Tibial artery (tissue), 4 donors: ENCODE data around the gene OR4P4.

Experiments
- DNase-seq, 2 donors: peaks; one replicate each; pipeline ENCODE4 v3.0.0-alpha.2; 2019
- H3K27ac ChIP-seq, 2 donors: fragments of 200-600 bp; sonication (generic) in 1 of 2; 1 replicate in 1 of 2; 2 replicates in 1 of 2; pipeline ENCODE4 v1.5.1; 2018 to 2019; ENCODE audit warnings: mild to moderate bottlenecking in 1 of 2
- H3K27me3 ChIP-seq, 2 donors: fragments of 200-600 bp; sonication (generic) in 1 of 2; one replicate each; pipeline versions ENCODE4 v1.5.1 to v1.6.0; 2016 to 2019
- H3K36me3 ChIP-seq, 3 donors: fragments of 200-600 bp; sonication (generic) in 2 of 3; one replicate each; pipeline ENCODE4 v1.5.1; 2016 to 2019; ENCODE audit warnings: mild to moderate bottlenecking in 2 of 3
- H3K4me1 ChIP-seq, 4 donors: fragments of 200-600 bp; sonication (generic) in 2 of 4; 1 replicate in 3 of 4; 2 replicates in 1 of 4; pipeline ENCODE4 v1.5.1; 2016 to 2019
- H3K4me3 ChIP-seq, 2 donors: fragments of 200-600 bp; sonication (generic) in 1 of 2; 1 replicate in 1 of 2; 2 replicates in 1 of 2; pipeline ENCODE4 v1.5.1; 2018 to 2019; ENCODE audit warnings: mild to moderate bottlenecking in 2 of 2
- H3K9me3 ChIP-seq, 3 donors: fragments of 200-600 bp; sonication (generic) in 1 of 3; one replicate each; pipeline ENCODE4 v1.5.1; 2016 to 2019
- intact Hi-C: fragments of 100-400 bp; cut with DNase I; formaldehyde crosslinking; loops from one replicate; pipeline ENCODE4 v1.15.0; 2023; ENCODE audit warnings: low total_unique reads
- TF ChIP-seq, protein P1 (sequence below), 2 experiments: fragments of 200-600 bp in 1 of 2; fragments of 450-650 bp in 1 of 2; IDR thresholded peaks; one replicate each; pipeline ENCODE4 v1.5.1; 2017 to 2019; ENCODE audit warnings: antibody characterized with exemption in 2 of 2, mild to moderate bottlenecking in 1 of 2, moderate library complexity in 1 of 2

The OR4P4 gene

DNA sequence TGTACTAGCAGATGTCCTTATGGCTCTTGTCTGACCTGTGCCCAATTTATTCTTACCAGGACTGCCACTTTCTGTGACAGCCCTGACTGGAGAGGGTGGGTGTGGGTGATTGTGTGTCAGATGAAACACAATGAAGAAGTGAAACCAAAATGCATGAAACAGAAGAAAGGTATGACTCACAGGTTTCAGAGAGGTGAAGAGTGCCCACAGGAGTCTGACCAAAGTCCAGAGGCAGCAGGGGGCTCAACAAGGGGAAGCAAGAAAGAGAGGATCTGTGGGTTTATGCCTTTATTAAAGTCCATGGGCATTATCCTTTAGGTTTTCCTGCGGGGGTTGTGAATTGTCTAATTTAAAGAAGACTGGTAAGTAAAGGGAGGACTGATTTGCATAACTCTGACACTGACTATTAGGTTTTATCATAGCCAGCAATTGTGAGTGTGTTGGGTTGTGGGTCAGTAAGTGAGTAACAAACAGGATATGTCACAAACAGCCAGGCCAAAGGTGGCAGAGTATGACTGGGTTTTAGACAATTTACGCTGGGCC lies 23.2 kb downstream of the OR4P4 start:
- Histone ChIP-seq H3K9me3 (no peaks in the 10 kb centered on the region), H3K36me3 (no peaks in the 10 kb centered on the region), H3K27me3 (no peaks in the 10 kb centered on the region), H3K27ac (no peak overlapping the region), H3K4me3 (no peak overlapping the region), H3K4me1 (no peaks in the 10 kb centered on the region)
- TF ChIP-seq, protein P1, sequence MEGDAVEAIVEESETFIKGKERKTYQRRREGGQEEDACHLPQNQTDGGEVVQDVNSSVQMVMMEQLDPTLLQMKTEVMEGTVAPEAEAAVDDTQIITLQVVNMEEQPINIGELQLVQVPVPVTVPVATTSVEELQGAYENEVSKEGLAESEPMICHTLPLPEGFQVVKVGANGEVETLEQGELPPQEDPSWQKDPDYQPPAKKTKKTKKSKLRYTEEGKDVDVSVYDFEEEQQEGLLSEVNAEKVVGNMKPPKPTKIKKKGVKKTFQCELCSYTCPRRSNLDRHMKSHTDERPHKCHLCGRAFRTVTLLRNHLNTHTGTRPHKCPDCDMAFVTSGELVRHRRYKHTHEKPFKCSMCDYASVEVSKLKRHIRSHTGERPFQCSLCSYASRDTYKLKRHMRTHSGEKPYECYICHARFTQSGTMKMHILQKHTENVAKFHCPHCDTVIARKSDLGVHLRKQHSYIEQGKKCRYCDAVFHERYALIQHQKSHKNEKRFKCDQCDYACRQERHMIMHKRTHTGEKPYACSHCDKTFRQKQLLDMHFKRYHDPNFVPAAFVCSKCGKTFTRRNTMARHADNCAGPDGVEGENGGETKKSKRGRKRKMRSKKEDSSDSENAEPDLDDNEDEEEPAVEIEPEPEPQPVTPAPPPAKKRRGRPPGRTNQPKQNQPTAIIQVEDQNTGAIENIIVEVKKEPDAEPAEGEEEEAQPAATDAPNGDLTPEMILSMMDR (IDR thresholded peaks at IDR 0.05), result no peak
- DNase-seq, result no peak
- intact Hi-C loops, result no loop called here

GRCh38 chr11:55658608-55659007 lies 23.7 kb downstream of the OR4P4 start:
- no peaks in the 10 kb centered on the region for H3K9me3 ChIP-seq
- H3K27ac ChIP-seq, result no peak overlapping the region
- DNase-seq, result no peak
- intact Hi-C loops, result no loop called here
- no peak overlapping the region for H3K4me3 ChIP-seq
- no peaks in the 10 kb centered on the region for H3K36me3 ChIP-seq
- no peaks in the 10 kb centered on the region for H3K4me1 ChIP-seq
- TF ChIP-seq, protein P1 (IDR thresholded peaks at IDR 0.05), result no peak
- no peaks in the 10 kb centered on the region for H3K27me3 ChIP-seq

GRCh38 chr11:55661901-55662300 lies 27.0 kb downstream of the OR4P4 start, which contains the start of gene OR4C6:
Gene OR4C6, plus strand, starts transcription at chr11:55662201. Its CDS starts 2,966 bp downstream, at chr11:55665167.
- intact Hi-C loops, result no loop called here
- no peaks in the 10 kb centered on the region for H3K9me3 ChIP-seq
- H3K4me3 ChIP-seq, result no peak within 1 kb of the TSS
- no peak for DNase-seq
- no peaks in the 10 kb centered on the region for H3K36me3 ChIP-seq
- H3K27me3 ChIP-seq, result no peaks in the 10 kb centered on the region
- no peaks in the 10 kb centered on the region for H3K4me1 ChIP-seq
- H3K27ac ChIP-seq, result no peak within 1 kb of the TSS
- TF ChIP-seq, protein P1 (IDR thresholded peaks at IDR 0.05), result no peak

DNA sequence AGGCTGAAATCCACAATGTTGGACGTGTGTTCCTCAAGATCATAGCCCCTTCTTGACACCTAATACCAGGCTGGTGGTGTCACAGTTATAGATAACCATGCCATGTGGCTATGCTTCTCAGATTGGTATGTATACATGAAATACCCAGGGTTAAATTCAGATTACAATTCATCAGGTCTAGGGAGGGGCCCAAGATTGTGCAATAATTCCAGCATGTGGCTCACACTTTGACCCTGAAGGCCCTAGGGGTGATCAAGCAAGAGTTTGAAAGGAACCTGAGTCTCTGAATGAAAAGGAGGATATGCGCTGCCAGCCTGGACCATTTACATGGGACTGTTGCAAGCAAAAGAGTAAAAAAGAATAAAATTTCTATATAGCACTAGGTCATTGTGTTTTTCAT lies 34.5 kb downstream of the OR4P4 start:
- no peaks in the 10 kb centered on the region for H3K27me3 ChIP-seq
- no peak overlapping the region for H3K27ac ChIP-seq
- TF ChIP-seq, protein P1 (IDR thresholded peaks at IDR 0.05), result no peak
- no peaks in the 10 kb centered on the region for H3K9me3 ChIP-seq
- no peak for DNase-seq
- no peaks in the 10 kb centered on the region for H3K4me1 ChIP-seq
- H3K4me3 ChIP-seq, result no peak overlapping the region
- no peaks in the 10 kb centered on the region for H3K36me3 ChIP-seq
- intact Hi-C loops, result no loop called here

GRCh38 chr11:55673860-55674259 lies 38.9 kb downstream of the OR4P4 start:
- no peak for DNase-seq
- H3K36me3 ChIP-seq, result no peaks in the 10 kb centered on the region
- intact Hi-C loops, result no loop called here
- TF ChIP-seq, protein P1 (IDR thresholded peaks at IDR 0.05), result no peak
- no peak overlapping the region for H3K27ac ChIP-seq
- no peaks in the 10 kb centered on the region for H3K4me1 ChIP-seq
- H3K4me3 ChIP-seq, result no peak overlapping the region
- H3K9me3 ChIP-seq, result no peaks in the 10 kb centered on the region
- no peaks in the 10 kb centered on the region for H3K27me3 ChIP-seq
